Chondrocyte (in vitro differentiated cells): ENCODE results near the gene PREX1. TPM values are rescaled to one million over a fixed set of nuclear protein-coding genes. Genes with fewer than 3 reads are reported as not detected.

Source experiments
- DNase-seq: peaks from one replicate; pipeline ENCODE4 v3.0.0; 2021; ENCODE audit warnings: mixed read lengths, low spot score
- H3K27ac Mint-ChIP-seq: one replicate; pipeline ENCODE4 v1.8.0; 2021; ENCODE audit warnings: mild to moderate bottlenecking, moderate library complexity, mixed read lengths; ENCODE audit not compliant: unreplicated experiment
- H3K27me3 Mint-ChIP-seq: 2 replicates; pipeline ENCODE4 v1.8.0; 2021; ENCODE audit warnings: low read depth, mixed read lengths
- H3K36me3 Mint-ChIP-seq: 2 replicates; pipeline ENCODE4 v1.8.0; 2021; ENCODE audit warnings: low read depth, mixed read lengths
- H3K4me1 Mint-ChIP-seq: 2 replicates; pipeline ENCODE4 v1.8.0; 2021; ENCODE audit warnings: low read depth, mild to moderate bottlenecking, mixed read lengths
- H3K4me3 Mint-ChIP-seq: one replicate; pipeline ENCODE4 v1.8.0; 2021; ENCODE audit warnings: mild to moderate bottlenecking, moderate library complexity, mixed read lengths; ENCODE audit not compliant: unreplicated experiment
- H3K9me3 Mint-ChIP-seq: 2 replicates; pipeline ENCODE4 v1.8.0; 2021; ENCODE audit warnings: low read depth, mixed read lengths
- CTCF ChIP-seq: fragments of 200-600 bp; sonication (generic); IDR thresholded peaks from 2 replicates; pipeline ENCODE4 v1.5.0; 2021; ENCODE audit warnings: antibody characterized with exemption, mild to moderate bottlenecking, moderate library complexity
- total RNA-seq: library from RNA; stranded (reverse); gene quantifications from 3 replicates; pipeline ENCODE4 v1.2.1, GENCODE V29; 2021

PREX1 gene
- total RNA-seq, 1 donor from 2014 or later: 3.0 TPM

DNA sequence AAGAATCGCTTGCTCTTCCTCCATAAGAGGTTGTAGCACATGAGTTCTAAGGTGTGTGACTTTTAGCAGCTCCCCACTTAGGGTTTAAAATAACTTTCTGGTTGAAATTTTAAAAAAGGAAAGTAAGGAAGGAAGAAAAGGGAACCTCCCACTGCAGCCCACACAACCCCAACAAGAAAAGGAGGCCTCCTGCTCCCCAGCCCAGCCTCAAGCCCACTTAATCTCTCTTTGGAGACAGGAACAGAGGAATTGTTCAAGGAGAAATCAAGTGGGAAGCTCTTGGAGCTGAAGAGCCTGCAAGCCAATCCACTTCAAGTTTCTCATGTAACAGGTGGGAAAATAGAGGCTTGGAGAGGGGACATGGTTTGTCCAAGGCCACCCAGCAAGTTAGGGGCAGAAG, 39.1 kb upstream of the PREX1 start:
- Mint-ChIP-seq H3K36me3 (no peaks in the 10 kb centered on the region), H3K4me1 (no peaks in the 10 kb centered on the region), H3K4me3 (no peak overlapping the region), H3K27ac (no peak overlapping the region), H3K9me3 (no peaks in the 10 kb centered on the region), H3K27me3 (peaks cover 24% of the 10 kb centered on the region)
- no peak for DNase-seq
- no peak for TF ChIP-seq CTCF

- Mint-ChIP-seq H3K27me3 (peaks cover 24% of the 10 kb centered on the region), H3K4me1 (no peaks in the 10 kb centered on the region), H3K27ac (no peak overlapping the region), H3K36me3 (no peaks in the 10 kb centered on the region), H3K4me3 (no peak overlapping the region), H3K9me3 (no peaks in the 10 kb centered on the region)
- DNase-seq: no peak
- no peak for TF ChIP-seq CTCF
Measured at GRCh38 chr20:48864738-48865318, 37.0 kb upstream of the PREX1 start.

- TF ChIP-seq CTCF: no peak
- Mint-ChIP-seq H3K4me1 (no peaks in the 10 kb centered on the region), H3K27me3 (peaks cover 24% of the 10 kb centered on the region), H3K36me3 (no peaks in the 10 kb centered on the region), H3K9me3 (no peaks in the 10 kb centered on the region), H3K27ac (no peak overlapping the region), H3K4me3 (no peak overlapping the region)
- no peak for DNase-seq
Measured at GRCh38 chr20:48864254-48864653, 36.5 kb upstream of the PREX1 start.

GRCh38 chr20:48862279-48862678, 34.5 kb upstream of the PREX1 start:
- DNase-seq: no peak
- Mint-ChIP-seq H3K27ac (no peak overlapping the region), H3K36me3 (no peaks in the 10 kb centered on the region), H3K4me1 (no peaks in the 10 kb centered on the region), H3K4me3 (no peak overlapping the region), H3K27me3 (peaks cover 20% of the 10 kb centered on the region), H3K9me3 (no peaks in the 10 kb centered on the region)
- TF ChIP-seq CTCF: no peak

GRCh38 chr20:48861444-48861843, 33.6 kb upstream of the PREX1 start:
- Mint-ChIP-seq H3K4me1 (no peaks in the 10 kb centered on the region), H3K4me3 (no peak overlapping the region), H3K27ac (no peak overlapping the region), H3K9me3 (no peaks in the 10 kb centered on the region), H3K36me3 (no peaks in the 10 kb centered on the region), H3K27me3 (peaks cover 15% of the 10 kb centered on the region)
- TF ChIP-seq CTCF: no peak
- no peak for DNase-seq
